GM19043 (cell line): Measurements from ENCODE around the gene RNASE9.
"Not testable (repeated sequence)": the region's sequence is repeated elsewhere in the genome, so short reads cannot be mapped to it uniquely, and the experiment has no call there.

Experiments used
- ATAC-seq: cut with Tn5 transposase; IDR thresholded peaks from one replicate; pipeline ENCODE4 v1.9.1; 2021; ENCODE audit warnings: low read depth; ENCODE audit not compliant: unreplicated experiment

The RNASE9 gene

DNA sequence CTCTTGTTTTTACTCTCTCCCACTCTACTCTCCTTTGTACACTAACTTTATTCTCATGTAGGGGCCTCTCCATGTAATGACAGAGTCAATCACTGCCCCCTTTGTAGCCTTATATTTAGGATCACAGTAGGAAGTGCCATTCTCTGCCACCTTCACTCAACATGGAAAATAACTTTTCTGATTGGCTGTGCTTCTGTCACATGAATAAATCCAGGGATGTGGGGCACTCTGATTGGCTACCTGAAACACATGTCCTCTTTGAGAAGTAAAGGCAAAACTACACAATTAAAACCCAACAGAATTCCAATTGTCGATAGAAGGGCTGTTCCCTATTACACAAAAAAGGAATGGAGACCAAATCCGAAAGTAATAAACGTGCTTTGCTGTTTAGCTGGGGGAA, at the start of gene RNASE9:
TSS of gene RNASE9 (minus strand) at position 87 of the 400 bp plus-strand sequence.
- no peak for ATAC-seq

DNA sequence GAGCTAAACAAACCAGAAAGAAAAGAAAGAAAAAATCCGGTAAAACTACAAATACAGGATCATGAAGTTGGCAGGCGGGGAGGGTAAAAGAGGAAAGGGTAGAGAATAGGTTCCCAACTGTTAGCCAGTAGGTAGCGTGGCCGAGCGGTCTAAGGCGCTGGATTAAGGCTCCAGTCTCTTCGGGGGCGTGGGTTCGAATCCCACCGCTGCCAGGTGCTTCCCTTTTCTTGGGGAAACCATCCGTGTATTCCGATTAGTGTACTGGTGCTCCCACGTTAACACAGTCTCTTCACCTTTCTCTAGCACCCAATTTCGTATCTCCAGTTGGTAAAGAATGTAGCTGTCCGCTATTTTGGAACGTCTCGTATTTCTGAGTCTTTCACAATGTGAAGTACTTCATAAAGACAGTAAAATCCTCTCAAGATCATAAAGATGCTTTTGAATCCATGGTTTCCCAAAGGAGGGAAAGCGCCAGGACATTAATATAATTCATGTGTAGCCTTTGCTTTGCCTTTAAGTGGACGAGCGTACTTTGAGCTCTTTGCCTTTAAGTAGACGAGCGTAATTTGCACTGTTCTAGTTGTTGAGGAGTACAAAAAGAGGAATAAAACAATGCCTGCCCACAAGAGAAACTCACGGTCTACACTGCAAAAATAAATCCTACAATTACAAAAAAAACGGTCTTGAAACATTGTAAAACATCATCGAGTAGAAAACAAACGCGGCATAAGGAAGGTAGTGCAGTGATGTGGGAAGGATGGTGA, 49.3 kb upstream of the RNASE9 start:
- no peak for ATAC-seq

DNA sequence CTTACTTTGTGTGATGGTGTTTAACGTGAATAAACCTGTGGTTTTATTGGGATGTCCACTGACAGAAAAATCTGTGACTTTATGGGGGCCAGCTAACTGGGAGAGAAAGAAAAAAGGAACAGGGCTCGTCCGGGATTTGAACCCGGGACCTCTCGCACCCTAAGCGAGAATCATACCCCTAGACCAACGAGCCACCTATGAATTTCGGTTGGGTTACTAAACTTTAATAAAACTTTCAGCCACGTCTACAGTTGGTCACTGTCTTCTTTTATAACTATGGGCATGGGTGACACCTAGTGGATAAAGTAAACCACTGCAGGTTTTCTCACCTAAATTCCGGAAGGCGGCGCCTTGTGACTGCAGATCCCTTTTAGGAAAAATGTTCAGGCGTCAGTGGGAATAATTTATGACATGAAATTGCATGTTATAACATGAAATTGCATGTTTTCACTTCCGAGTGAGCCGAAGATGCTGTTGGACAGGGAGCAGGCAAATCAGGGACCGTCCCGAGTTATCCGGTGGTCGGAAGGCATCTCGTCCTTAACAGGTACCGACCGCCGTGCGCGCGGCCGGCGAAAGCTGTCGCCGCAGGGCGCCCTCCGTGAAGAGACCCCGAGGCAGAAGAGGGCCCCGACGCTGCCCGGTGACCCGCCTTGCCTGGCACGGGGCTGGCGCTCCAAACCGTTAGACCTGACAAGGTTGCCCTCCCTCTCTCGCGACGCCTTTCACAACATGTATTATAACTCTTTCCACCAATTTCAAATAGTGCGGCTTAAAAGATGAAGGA, 48.6 kb upstream of the RNASE9 start:
- no peak for ATAC-seq

DNA sequence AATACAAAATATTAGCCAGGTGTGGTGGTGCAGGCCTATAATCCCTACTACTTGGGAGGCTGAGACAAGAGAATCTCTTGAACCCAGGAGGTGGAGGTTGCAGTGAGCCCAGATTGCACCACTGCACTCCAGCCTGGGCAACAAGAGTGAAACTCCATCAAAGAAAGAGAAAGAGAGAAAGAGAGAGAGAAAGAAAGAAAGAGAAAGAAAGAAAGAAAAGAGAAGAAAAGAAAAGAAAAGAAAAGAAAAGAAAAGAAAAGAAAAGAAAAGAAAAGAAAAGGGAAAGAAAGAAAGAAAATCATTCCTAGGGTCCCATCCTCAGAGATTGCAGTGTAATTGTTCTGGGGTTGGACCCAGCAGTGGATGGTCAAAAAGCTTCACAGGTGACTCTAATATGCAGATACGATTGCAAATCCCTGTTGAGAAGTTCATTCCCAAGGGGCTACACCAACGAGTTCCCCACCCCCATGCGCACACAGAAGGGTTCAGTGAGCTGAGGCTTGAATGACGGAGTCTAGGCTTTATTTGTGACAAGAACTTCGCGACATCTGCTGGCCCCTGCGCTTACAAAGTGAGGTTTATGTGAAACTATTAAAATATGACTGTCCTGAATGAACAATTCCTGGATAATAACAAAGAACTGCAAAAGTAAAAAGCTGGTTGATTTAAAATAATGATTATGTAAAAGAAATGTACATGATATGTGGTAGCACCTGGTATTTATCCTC, 47.7 kb upstream of the RNASE9 start:
- no peak for ATAC-seq

DNA sequence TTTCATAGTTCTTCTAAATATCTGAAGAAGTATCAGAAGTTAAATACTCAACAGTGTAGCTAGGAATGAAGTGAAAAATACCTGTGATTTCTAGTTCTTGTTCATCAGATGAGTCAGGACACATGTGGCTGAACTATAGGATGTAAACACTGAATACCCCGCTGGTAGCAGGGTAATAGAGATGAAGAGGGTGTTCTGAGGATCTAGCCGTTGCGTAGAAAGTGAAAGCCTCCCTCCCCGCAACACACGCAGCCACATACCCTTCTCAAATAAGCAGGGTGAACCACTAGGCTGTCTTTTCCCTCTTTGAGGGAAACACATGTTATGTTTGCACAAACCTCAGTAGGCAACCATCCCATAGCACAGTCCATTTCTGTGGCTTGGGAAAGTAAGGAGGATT, 46.8 kb upstream of the RNASE9 start:
- ATAC-seq, result no peak

DNA sequence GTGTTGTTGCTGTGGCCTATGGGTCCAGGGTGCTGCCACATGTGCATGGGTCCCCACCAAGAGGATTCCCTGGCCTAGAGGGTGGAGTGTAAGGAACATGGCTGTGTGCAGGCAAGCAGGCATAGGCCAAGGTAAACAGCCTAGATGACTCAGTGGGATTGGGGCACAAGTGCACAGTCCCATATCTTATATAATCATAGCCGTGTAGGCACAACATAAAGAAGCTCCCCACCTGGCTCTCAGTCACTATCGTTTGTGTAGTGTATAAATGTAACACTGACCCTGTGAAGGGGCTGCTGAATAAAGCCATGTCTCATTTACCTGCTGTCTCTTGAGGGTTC, 46.0 kb upstream of the RNASE9 start:
- no peak for ATAC-seq

DNA sequence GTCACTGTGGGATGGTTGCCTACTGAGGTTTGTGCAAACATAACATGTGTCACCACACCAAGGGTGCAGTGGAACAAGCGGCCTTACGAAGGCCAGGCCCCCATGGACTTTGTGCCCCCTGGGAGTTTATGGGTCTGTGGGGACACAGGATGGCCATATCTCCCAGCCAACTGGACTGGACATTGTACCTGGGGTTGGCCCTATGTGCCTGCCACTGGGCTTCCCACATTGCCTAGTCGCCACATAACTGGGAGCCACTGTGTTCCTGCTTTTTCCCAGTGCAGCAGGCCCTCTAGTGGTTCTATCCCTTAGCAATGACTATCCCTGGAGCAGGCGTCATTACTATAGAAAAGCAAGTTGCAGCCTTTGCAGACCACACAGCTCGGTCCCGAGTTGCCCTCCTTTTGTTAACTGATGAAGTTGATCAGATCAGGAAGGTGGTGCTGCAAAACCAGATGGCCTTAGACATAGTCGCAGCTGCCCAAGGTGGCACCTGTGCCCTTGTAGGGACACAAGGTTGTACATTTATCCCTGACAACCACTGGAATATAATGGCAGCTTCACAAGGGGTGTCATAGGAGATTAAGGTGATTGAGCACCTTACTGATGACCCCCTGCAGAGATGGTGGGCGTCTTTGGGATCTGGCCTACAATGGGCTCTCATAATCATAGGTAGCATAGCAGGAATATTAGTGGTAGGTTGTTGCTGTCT, 45.5 kb upstream of the RNASE9 start:
- no peak for ATAC-seq

DNA sequence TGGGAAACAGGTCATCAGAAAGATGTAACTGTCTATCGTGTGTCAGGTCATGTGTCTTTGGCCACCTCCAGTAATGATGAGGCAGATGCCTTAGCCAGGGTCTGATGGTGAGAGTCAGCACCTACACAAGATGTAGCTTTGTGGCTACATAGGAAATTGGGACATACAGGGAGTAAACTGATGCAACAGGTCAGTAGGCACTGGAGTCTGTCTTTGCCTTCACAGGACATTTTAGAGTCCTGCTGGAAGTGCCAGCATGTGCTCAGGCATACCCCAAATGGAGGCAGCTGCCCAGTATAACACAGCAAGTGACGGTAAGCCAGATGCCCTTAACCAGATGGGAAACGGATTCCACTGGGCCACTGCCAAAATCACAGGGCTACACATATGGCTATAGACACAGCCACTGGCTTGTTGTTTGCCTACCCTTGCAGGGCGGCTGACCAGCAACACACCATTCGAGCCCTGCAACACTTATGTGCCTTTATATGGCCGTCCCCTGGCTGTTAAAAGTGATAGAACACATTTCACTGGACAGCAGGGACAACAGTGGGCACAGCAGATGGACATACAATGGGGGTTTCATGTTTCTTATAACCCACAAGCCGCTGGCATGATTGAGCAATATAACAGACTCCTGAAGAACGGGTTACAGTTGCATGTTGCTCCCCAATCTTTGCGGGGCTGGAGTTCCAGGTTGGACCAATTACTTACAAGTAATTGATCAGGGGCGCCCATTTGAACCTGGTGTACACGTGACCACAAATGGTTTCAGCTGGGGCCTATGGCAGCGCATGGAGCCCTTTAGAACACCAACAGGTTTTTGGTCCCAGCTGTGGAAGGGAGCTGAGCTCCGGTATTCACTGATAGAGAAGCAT, 43.2 kb upstream of the RNASE9 start:
- no peak for ATAC-seq

DNA sequence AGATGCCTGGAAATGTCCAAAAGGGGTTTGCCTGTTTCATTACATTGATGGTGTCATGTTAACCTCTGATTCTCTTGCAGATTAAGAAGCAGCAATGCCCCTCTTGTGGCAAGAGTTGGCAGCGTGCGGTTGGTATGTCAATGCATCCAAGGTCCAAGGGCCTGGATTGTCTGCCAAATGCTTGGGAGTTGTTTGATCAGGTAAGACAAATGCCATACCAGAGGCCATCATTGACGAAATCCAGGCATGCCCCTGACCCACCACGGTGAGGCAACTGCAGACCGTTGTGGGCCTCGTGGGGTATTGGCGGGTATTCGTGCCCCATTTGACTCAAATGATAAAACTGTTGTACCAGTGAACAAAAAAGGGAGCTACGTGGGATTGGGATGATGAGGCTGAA, 41.7 kb upstream of the RNASE9 start:
- no peak for ATAC-seq

DNA sequence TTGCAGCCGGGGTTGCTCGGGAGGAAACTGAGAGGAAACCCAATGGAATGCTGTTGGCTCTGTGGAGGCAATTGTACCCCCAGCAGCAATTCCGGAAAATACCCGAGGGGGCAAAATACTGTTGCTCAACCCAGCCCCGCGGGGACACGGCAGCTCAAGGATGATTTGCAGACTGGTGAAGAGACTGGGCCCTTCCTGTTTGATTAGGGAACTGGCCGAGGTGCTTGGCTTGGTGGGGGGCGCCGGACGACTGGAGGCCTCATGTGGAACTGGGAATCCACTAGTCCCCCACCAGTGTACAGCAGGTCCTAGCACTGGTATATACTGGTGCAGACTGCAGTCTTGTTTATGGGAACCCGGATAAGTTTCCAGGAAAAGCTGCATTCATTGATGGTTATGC, 40.7 kb upstream of the RNASE9 start:
- ATAC-seq, result no peak

DNA sequence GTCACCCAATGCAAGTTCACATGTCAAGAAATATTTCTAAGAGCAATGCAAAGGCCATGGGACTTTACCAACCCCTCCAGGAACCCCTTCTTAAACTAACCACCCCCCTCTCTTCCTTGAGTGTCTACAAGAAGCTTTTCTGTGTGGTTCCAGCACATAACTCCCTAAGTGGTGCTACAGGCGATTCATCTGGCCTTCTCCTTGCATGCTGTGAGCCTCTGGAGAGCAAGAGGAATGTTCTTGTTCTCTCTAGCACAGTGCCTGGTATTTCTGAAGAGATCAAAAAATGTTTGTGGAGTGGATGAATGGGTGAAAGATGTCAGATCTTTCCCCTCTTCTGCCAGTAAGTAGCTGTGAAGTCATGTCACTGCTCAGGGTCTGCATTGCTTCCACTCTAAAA, 36.3 kb upstream of the RNASE9 start:
- no peak for ATAC-seq

DNA sequence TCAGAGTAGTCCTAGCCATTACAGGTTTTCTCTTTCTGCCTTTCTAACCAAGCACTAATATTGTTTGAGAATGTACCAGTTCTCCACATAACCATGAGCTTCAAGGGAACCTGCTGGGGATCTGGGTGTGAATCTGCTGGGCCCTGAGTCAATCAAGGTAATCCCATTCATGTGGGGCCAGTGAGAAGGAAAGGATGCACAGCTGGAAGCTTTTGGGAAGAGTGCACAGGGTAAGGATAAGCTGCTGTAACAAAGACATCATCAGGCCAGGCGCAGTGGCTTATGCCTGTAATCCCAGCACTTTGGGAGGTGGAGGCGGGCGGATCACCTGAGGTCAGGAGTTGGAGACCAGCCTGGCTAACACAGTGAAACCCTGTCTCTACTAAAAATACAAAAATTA, 34.9 kb upstream of the RNASE9 start:
- not testable (repeated sequence) for ATAC-seq

DNA sequence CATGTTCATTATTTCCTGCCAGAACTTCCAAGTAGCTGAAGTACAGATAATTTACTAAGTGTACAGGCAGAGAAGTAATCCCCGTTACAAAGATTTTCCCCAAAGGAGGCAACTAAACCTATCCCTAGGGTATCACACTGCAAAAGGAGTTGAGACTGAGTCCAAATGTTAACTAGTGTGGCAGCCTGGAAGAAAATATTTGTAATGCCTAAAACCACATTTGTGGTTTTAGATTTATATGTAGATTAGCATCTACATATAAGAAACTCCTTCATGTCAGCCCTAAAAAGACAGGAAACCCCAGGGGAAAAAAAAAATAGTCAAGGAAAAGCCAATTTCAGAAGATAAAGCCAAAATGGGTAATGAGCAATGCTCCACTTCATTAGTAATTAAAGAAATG, 31.7 kb upstream of the RNASE9 start:
- ATAC-seq, result no peak

DNA sequence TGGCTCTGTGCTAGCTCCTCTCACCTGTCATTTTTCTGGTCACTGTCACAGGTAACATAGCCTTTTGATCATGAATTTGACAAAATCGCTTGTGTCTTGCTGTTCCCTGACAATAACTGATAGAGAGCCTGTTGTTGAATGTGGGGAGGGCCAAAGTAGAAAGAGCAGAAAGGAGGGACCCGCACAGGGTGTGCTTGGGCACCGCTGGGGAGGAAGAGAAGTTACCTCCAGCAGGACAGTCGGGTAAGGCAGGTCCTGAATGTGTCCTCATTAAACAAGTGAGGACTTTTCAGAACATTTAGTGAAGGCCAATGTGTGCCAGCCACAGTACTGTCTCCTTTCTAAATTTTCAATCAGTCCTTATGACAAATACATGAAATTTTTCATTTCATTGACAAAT, 30.4 kb upstream of the RNASE9 start, which contains the start of gene RNASE12:
TSS of gene RNASE12 (minus strand) at position 142 of the 400 bp plus-strand sequence. CDS start 653 bp downstream, outside the sequence.
- no peak for ATAC-seq

DNA sequence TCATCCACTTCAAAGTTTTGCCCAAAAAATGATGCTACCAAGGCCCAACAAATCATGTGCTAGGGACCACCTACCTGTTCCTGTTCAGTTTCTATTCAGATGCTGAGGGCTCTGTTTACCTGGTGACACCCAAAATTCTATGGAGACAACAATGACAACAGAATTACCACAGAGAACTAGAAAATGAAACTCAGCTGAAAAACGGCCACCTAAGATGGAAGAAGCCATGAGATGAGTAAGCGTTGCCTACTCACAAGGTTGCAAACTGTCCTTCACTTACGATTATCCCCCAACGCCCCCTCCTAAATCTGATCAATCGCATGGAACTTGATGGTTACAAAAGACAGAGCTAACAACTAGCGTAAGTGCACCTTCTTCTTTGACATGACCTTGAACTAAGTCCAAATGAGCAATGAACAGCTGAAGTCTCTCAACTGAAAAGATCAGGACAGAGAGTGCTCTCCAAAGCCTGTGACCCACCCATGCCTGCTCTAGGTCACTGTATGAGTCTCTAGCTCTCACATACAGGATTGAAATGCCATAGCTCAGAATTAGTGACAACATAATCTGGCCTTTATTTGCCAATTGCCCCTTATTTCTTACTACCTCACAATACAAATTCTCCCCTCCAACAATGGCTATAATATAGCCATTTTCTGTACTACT, 26.8 kb upstream of the RNASE9 start, which contains the start of gene RNASE11:
TSS of gene RNASE11 (minus strand) at position 513 of the 666 bp plus-strand sequence.
- ATAC-seq, result no peak

DNA sequence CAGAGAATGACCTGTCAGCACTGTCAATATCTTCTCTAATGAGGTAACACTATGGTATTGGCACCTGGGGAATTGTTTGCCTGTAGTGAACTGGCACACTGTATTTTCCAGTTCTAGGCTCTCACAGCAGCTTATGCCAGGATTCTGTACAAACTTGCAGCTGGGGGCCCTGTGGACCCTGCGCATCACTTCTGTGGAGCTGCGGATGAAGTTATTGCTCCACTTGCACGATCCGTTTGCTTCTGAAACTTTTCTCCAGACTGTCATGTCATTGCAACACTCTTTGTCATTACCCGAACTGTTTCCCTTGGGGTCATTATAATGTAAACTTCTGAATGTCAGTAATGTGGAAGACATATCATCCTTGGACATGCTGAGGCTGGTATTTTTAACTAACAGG, 23.1 kb upstream of the RNASE9 start:
- ATAC-seq, result no peak

DNA sequence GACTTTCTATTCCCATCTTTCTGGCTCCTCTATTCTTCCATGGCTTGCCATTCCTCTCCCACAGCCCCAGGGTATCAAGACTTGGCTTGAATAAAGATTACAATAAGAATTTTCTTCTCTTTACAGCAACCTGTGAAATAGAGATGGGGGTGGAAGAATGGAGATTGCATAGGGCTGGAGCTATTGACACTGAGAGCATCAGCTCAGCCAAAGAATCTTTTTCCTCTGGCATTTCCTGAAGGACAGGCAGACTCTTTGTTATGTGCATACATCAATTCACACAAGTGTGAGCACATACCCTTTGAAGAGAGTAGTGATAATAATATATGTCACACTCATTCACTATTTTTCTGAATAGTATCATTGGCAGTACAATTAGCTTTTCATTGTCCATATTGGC, 22.3 kb upstream of the RNASE9 start:
- ATAC-seq, result no peak

DNA sequence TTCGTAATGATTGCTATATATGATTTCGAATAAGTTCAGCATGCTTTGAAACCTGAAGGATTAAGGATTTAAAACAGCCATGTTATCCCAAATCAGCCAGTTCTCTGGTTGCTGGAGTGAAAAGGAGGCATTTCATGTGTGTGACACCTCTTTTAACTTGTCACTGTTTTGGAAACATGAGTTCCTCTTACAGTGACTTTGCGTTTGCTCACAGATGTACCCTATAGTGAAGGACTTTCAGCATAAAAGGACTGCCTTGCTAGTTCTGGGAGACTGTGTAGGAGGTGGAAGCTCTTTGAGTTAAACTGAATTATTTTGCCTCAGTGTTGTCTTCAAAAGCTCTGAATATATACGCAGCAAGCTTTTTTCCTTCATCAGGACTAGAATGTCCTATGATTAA, 19.4 kb upstream of the RNASE9 start:
- ATAC-seq, result no peak
